C4-2B (cell line): ENCODE results near the gene NODAL.
"Not testable (repeated sequence)": the region's sequence is repeated elsewhere in the genome, so short reads cannot be mapped to it uniquely, and the experiment has no call there.

ENCODE experiments used
- CTCF ChIP-seq: fragments of 450-650 bp; conservative IDR thresholded peaks from 2 replicates; pipeline ENCODE4 v1.5.1; 2017; ENCODE audit warnings: mild to moderate bottlenecking
- ZFX ChIP-seq: fragments of 450-650 bp; IDR thresholded peaks from 2 replicates; pipeline ENCODE4 v1.6.1; 2017

GRCh38 chr10:70483872-70484271 is 42.4 kb upstream of the NODAL start:
- not testable (repeated sequence) for TF ChIP-seq CTCF, ZFX
